Upper lobe of right lung (tissue), 1 donor: ENCODE measurements around the gene MTMR3. TPM values are rescaled to one million over a fixed set of nuclear protein-coding genes. Genes with fewer than 3 reads are reported as not detected.
"Not testable (repeated sequence)": the region's sequence is repeated elsewhere in the genome, so short reads cannot be mapped to it uniquely, and the experiment has no call there.

Experiments used
- ATAC-seq: fragments of 200-7000 bp; cut with Tn5 transposase; one replicate; pipeline ENCODE4 v1.9.1; 2020; ENCODE audit warnings: mild to moderate bottlenecking, moderate library complexity
- DNase-seq: peaks from one replicate; pipeline ENCODE4 v3.0.0-alpha.2; 2020
- H3K27ac ChIP-seq: fragments of 200-600 bp; one replicate; pipeline ENCODE4 v1.8.0; 2022
- H3K27me3 ChIP-seq: fragments of 200-600 bp; one replicate; pipeline ENCODE4 v1.8.0; 2022; ENCODE audit warnings: mild to moderate bottlenecking
- H3K36me3 ChIP-seq: fragments of 200-600 bp; one replicate; pipeline ENCODE4 v1.8.0; 2022
- H3K4me1 ChIP-seq: fragments of 200-600 bp; one replicate; pipeline ENCODE4 v1.8.0; 2022
- H3K4me3 ChIP-seq: fragments of 200-600 bp; one replicate; pipeline ENCODE4 v1.8.0; 2022; ENCODE audit warnings: mild to moderate bottlenecking
- H3K9me3 ChIP-seq: fragments of 200-600 bp; one replicate; pipeline ENCODE4 v1.8.0; 2022
- CTCF ChIP-seq: fragments of 200-600 bp; IDR thresholded peaks from one replicate; pipeline ENCODE4 v1.8.0; 2022; ENCODE audit warnings: antibody characterized with exemption
- intact Hi-C: fragments of 100-400 bp; cut with DNase I; formaldehyde crosslinking; loops from one replicate; pipeline ENCODE4 v1.11.0; 2022
- total RNA-seq: library from RNA; stranded (reverse); fragmentation: NEBNext Ultra II Directional; extraction: Animal tissue kit (Norgen Biotek cat#: 25700); gene quantifications from one replicate; pipeline ENCODE4 v1.2.1, GENCODE V29; 2021
- donor health status: DM: no; HTN: yes; CAD: no; lungs with severe emphysema.

The MTMR3 gene
- total RNA-seq, 1 donor from 2014 or later = 50.6 TPM

GRCh38 chr22:29848111-29848510 is 34.9 kb upstream of the MTMR3 start:
- H3K9me3 ChIP-seq = no peaks in the 10 kb centered on the region
- intact Hi-C loops = no loop called here
- ATAC-seq (peak; percentile 62), DNase-seq (no peak)
- no peaks in the 10 kb centered on the region for H3K27me3 ChIP-seq
- no peaks in the 10 kb centered on the region for H3K36me3 ChIP-seq
- no peak for TF ChIP-seq CTCF
- peak overlapping the region; percentile 32 for H3K27ac ChIP-seq
- no peak overlapping the region for H3K4me3 ChIP-seq
- H3K4me1 ChIP-seq = no peaks in the 10 kb centered on the region

- TF ChIP-seq CTCF = no peak
- DNase-seq (no peak), ATAC-seq (no peak)
- Histone ChIP-seq H3K9me3 (no peaks in the 10 kb centered on the region), H3K27me3 (no peaks in the 10 kb centered on the region), H3K27ac (no peak overlapping the region), H3K4me3 (no peak overlapping the region), H3K4me1 (no peaks in the 10 kb centered on the region), H3K36me3 (no peaks in the 10 kb centered on the region)
- intact Hi-C loops = no loop called here
These were observed 28.5 kb upstream of the MTMR3 start for GRCh38 chr22:29854432-29854831.

GRCh38 chr22:29855611-29856181 is 27.3 kb upstream of the MTMR3 start:
- no peak for TF ChIP-seq CTCF
- intact Hi-C loops = no loop called here
- DNase-seq = no peak

GRCh38 chr22:29856496-29856895 is 26.5 kb upstream of the MTMR3 start:
- DNase-seq (no peak), ATAC-seq (no peak)
- Histone ChIP-seq H3K4me3 (no peak overlapping the region), H3K9me3 (no peaks in the 10 kb centered on the region), H3K36me3 (no peaks in the 10 kb centered on the region), H3K27ac (no peak overlapping the region), H3K27me3 (no peaks in the 10 kb centered on the region), H3K4me1 (no peaks in the 10 kb centered on the region)
- intact Hi-C loops = no loop called here
- TF ChIP-seq CTCF = no peak

More at GRCh38 chr22:29855611-29856181, 27.3 kb upstream of the MTMR3 start:
- H3K27ac ChIP-seq = no peak overlapping the region
- H3K4me3 ChIP-seq = no peak overlapping the region
- H3K36me3 ChIP-seq = no peaks in the 10 kb centered on the region
- H3K27me3 ChIP-seq = no peaks in the 10 kb centered on the region
- H3K4me1 ChIP-seq = no peaks in the 10 kb centered on the region
- ATAC-seq = peak; percentile 75
- no peaks in the 10 kb centered on the region for H3K9me3 ChIP-seq

- ATAC-seq, DNase-seq, intact Hi-C loops, H3K4me1 ChIP-seq, H3K36me3 ChIP-seq, H3K4me3 ChIP-seq, H3K27ac ChIP-seq, H3K9me3 ChIP-seq, H3K27me3 ChIP-seq: not testable (repeated sequence)
These were observed 23.9 kb upstream of the MTMR3 start for GRCh38 chr22:29859030-29859429.

- Histone ChIP-seq H3K4me3 (no peak overlapping the region), H3K27ac (no peak overlapping the region), H3K4me1 (no peaks in the 10 kb centered on the region), H3K36me3 (no peaks in the 10 kb centered on the region), H3K27me3 (no peaks in the 10 kb centered on the region), H3K9me3 (no peaks in the 10 kb centered on the region)
- intact Hi-C loops = no loop called here
- DNase-seq (no peak), ATAC-seq (no peak)
- no peak for TF ChIP-seq CTCF
These were observed 22.8 kb upstream of the MTMR3 start for GRCh38 chr22:29860006-29860766.
